ENCODE results near the gene SIRT6. TPM values are rescaled to one million over a fixed set of nuclear protein-coding genes. Genes with fewer than 3 reads are reported as not detected.

SIRT6 gene
- polyA plus RNA-seq, 3 donors: 0.57 to 50.3 (median 1.2) TPM

DNA sequence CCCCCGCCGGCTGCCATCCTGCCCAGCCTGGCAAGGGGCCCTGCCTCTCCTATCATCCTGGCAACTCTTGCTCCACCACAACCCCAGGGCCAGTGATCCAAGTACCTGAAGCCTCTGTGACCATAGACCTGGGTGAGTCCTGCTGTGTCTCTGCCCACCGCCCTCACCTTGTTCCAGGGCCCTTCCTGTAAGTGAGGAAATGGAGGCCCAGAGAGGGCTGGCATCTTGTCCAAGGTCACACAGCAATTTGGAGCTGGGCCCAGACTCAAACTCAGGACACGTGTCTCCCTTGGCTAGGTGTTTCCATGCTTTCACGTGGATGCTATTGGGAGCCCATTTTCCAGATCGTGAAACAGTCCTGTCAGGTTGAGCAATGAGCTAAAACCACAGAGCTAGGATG is 25.2 kb downstream of the SIRT6 start:
- no peak overlapping the region for H3K4me3 ChIP-seq (replicated peaks in 1 of 3; ENCODE audit: low read depth in 2 of 3, low read length in 3 of 3)
- no peaks in the 10 kb centered on the region for H3K36me3 ChIP-seq (replicated peaks in 1 of 2; ENCODE audit: control insufficient read depth in 1 of 2, insufficient read depth in 2 of 2, low read length in 2 of 2)
- no peaks in the 10 kb centered on the region for H3K27me3 ChIP-seq (ENCODE audit: control insufficient read depth in 2 of 2, insufficient read depth in 2 of 2, low read length in 2 of 2)
- no peak overlapping the region for H3K27ac ChIP-seq (ENCODE audit: low read depth in 1 of 2, low read length in 2 of 2)
- H3K4me1 Mint-ChIP-seq: peaks cover 3% of the 10 kb centered on the region
- H3K4me3 Mint-ChIP-seq: no peak overlapping the region
- no peak for DNase-seq
- H3K4me1 ChIP-seq (ENCODE audit: control insufficient read depth in 1 of 2, insufficient read depth in 2 of 2, low read length in 2 of 2): no peaks in the 10 kb centered on the region
- H3K9me3 Mint-ChIP-seq: no peaks in the 10 kb centered on the region
- H3K27ac Mint-ChIP-seq: peak overlapping the region in 1 of 7 donors; percentile 8
- intact Hi-C loops (cut with micrococcal nuclease): no loop called here
- H3K27me3 Mint-ChIP-seq (ENCODE audit: low read depth in 3 of 3): peaks cover 6 to 16% (median 7%) of the 10 kb centered on the region in 3 donors
- H3K4me2 ChIP-seq (replicated peaks; ENCODE audit: extremely low read depth, low read length, poor library complexity, severe bottlenecking): no peak overlapping the region
- H3K9ac ChIP-seq (ENCODE audit: insufficient read depth, low read length, poor library complexity, severe bottlenecking): no peak overlapping the region
- TF ChIP-seq, protein P1, sequence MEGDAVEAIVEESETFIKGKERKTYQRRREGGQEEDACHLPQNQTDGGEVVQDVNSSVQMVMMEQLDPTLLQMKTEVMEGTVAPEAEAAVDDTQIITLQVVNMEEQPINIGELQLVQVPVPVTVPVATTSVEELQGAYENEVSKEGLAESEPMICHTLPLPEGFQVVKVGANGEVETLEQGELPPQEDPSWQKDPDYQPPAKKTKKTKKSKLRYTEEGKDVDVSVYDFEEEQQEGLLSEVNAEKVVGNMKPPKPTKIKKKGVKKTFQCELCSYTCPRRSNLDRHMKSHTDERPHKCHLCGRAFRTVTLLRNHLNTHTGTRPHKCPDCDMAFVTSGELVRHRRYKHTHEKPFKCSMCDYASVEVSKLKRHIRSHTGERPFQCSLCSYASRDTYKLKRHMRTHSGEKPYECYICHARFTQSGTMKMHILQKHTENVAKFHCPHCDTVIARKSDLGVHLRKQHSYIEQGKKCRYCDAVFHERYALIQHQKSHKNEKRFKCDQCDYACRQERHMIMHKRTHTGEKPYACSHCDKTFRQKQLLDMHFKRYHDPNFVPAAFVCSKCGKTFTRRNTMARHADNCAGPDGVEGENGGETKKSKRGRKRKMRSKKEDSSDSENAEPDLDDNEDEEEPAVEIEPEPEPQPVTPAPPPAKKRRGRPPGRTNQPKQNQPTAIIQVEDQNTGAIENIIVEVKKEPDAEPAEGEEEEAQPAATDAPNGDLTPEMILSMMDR (IDR thresholded peaks at IDR 0.05): no peak
- no peaks in the 10 kb centered on the region for H4K20me1 ChIP-seq (ENCODE audit: insufficient read depth, low read length)
- H2AFZ ChIP-seq (ENCODE audit: insufficient read depth, low read depth, low read length, poor library complexity, severe bottlenecking): no peak overlapping the region
- no peaks in the 10 kb centered on the region for H3K36me3 Mint-ChIP-seq
- H3K9me3 ChIP-seq (replicated peaks in 1 of 2; ENCODE audit: control insufficient read depth in 1 of 2, insufficient read depth in 1 of 2, low read length in 2 of 2): no peaks in the 10 kb centered on the region
- no peaks in the 10 kb centered on the region for H3K79me2 ChIP-seq (ENCODE audit: insufficient read depth, low read length)
- 80% methylated on average over 6 of the region's 6 CpGs for WGBS (ENCODE audit: insufficient coverage)

DNA sequence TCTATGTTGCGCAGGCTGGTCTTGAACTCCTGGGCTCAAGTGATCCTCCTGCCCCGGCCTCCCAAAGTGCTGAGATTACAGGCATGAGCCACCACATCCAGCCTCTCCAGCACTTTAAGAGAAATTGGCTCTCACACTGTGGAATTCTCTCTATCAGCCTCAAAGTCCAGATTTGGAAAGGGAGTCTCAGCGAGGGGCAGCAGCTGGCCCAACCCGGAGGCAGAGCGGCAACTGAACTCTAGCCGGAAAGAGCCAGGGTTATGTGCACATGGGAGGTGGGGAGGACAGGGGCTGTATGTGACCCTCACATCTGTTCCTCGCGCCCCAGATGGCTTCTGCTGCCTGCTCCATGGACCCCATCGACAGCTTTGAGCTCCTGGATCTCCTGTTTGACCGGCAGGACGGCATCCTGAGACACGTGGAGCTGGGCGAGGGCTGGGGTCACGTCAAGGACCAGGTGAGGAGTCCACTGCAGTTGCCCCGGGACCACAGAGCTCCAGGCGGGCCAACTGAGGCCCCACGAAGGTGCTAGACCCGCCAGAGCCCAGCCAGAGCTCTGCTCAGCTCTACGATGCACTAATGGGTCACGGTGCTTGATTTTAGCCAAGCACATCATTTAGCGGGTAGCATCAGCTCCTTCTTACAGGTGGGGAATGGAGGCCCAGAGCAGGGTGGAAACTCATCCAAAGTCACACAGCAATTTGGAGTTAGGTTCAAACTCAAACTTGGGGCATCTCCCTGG is 27.6 kb downstream of the SIRT6 start:
- H3K36me3 Mint-ChIP-seq: no peaks in the 10 kb centered on the region
- Histone ChIP-seq H3K4me3 (replicated peaks in 1 of 3; ENCODE audit: low read depth in 2 of 3, low read length in 3 of 3) (no peak overlapping the region), H3K4me2 (replicated peaks; ENCODE audit: extremely low read depth, low read length, poor library complexity, severe bottlenecking) (no peak overlapping the region), H3K79me2 (ENCODE audit: insufficient read depth, low read length) (no peaks in the 10 kb centered on the region), H3K9me3 (replicated peaks in 1 of 2; ENCODE audit: control insufficient read depth in 1 of 2, insufficient read depth in 1 of 2, low read length in 2 of 2) (no peaks in the 10 kb centered on the region), H2AFZ (ENCODE audit: insufficient read depth, low read depth, low read length, poor library complexity, severe bottlenecking) (no peak overlapping the region), H4K20me1 (ENCODE audit: insufficient read depth, low read length) (no peaks in the 10 kb centered on the region), H3K9ac (ENCODE audit: insufficient read depth, low read length, poor library complexity, severe bottlenecking) (no peak overlapping the region), H3K4me1 (ENCODE audit: control insufficient read depth in 1 of 2, insufficient read depth in 2 of 2, low read length in 2 of 2) (no peaks in the 10 kb centered on the region), H3K27ac (ENCODE audit: low read depth in 1 of 2, low read length in 2 of 2) (no peak overlapping the region), H3K36me3 (replicated peaks in 1 of 2; ENCODE audit: control insufficient read depth in 1 of 2, insufficient read depth in 2 of 2, low read length in 2 of 2) (no peaks in the 10 kb centered on the region), H3K27me3 (ENCODE audit: control insufficient read depth in 2 of 2, insufficient read depth in 2 of 2, low read length in 2 of 2) (no peaks in the 10 kb centered on the region)
- TF ChIP-seq, protein P1 (IDR thresholded peaks at IDR 0.05): no peak
- H3K9me3 Mint-ChIP-seq: peaks cover 0 to 2% (median 0%) of the 10 kb centered on the region in 7 donors
- no peak for DNase-seq
- H3K27me3 Mint-ChIP-seq (ENCODE audit: low read depth in 3 of 3): peaks cover 3 to 22% (median 7%) of the 10 kb centered on the region in 3 donors
- intact Hi-C loops (cut with micrococcal nuclease): no loop called here
- no peak overlapping the region for H3K27ac Mint-ChIP-seq
- H3K4me1 Mint-ChIP-seq: peaks cover 3% of the 10 kb centered on the region
- WGBS (ENCODE audit: insufficient coverage): 85% methylated on average over 18 of the region's 21 CpGs
- H3K4me3 Mint-ChIP-seq: no peak overlapping the region

Data from CD14-positive monocyte (primary cell).